ENCODE results near the gene ACMSD. TPM values are rescaled to one million over a fixed set of nuclear protein-coding genes. Genes with fewer than 3 reads are reported as not detected.
A peak's percentile ranks its signal among the peaks of the same experiment; 100 is the strongest.

The ACMSD gene
- total RNA-seq, 6 experiments from 2014 or later = 38.3 to 145 (median 87.0) TPM

- Histone ChIP-seq H3K27ac (no peak overlapping the region), H3K4me3 (no peak overlapping the region), H3K27me3 (no peaks in the 10 kb centered on the region), H3K9me3 (peaks cover 0 to 5% (median 0%) of the 10 kb centered on the region in 4 donors), H3K36me3 (no peaks in the 10 kb centered on the region), H3K4me1 (peaks cover 0 to 12% (median 5%) of the 10 kb centered on the region in 4 donors)
- DNase-seq = no peak
- no peak for ATAC-seq
- intact Hi-C loops (cut with DNase I) = no loop called here
- no peak for TF ChIP-seq POLR2A (IDR thresholded peaks at IDR 0.05)
- WGBS (ENCODE audit: insufficient coverage, low coverage, low lambda C conversion rate, missing lambda C conversion rate) = 83% methylated on average over 1 of the region's 1 CpG
Measured at GRCh38 chr2:134835471-134835870, 2.9 kb upstream of the ACMSD start.

- Histone ChIP-seq H3K36me3 (peaks cover 0 to 8% (median 0%) of the 10 kb centered on the region in 4 donors), H3K27me3 (no peaks in the 10 kb centered on the region), H3K4me3 (no peak overlapping the region), H3K4me1 (peaks cover 0 to 25% (median 9%) of the 10 kb centered on the region in 4 donors), H3K27ac (peak overlapping the region; percentile 81 to 96 (median 93)), H3K9me3 (peaks cover 0 to 5% (median 0%) of the 10 kb centered on the region in 4 donors)
- TF ChIP-seq POLR2A (IDR thresholded peaks at IDR 0.05) (no peak), CTCF (IDR thresholded peaks at IDR 0.05) (no peak)
- WGBS (ENCODE audit: insufficient coverage, low coverage, low lambda C conversion rate, missing lambda C conversion rate) = 30% methylated on average over 2 of the region's 2 CpGs
- ATAC-seq (peak in 1 of 4 donors; percentile 39), DNase-seq (no peak)
- intact Hi-C loops (cut with DNase I) = no loop called here
Measured at GRCh38 chr2:134836986-134837385, 1.4 kb upstream of the ACMSD start.

GRCh38 chr2:134839649-134840048 is 1.2 kb downstream of the ACMSD start:
- H3K27me3 ChIP-seq = no peaks in the 10 kb centered on the region
- intact Hi-C loops (cut with DNase I) = no loop called here
- peak overlapping the region; percentile 81 to 96 (median 93) for H3K27ac ChIP-seq
- peaks cover 0 to 5% (median 0%) of the 10 kb centered on the region in 4 donors for H3K9me3 ChIP-seq
- H3K4me1 ChIP-seq = peaks cover 0 to 52% (median 16%) of the 10 kb centered on the region in 4 donors
- peak overlapping the region; percentile 42 to 58 (median 54) for H3K4me3 ChIP-seq
- no peak for DNase-seq
- TF ChIP-seq CTCF (IDR thresholded peaks at IDR 0.05) = no peak
- TF ChIP-seq POLR2A (IDR thresholded peaks at IDR 0.05) = peak; percentile 83
- peaks cover 0 to 8% (median 0%) of the 10 kb centered on the region in 4 donors for H3K36me3 ChIP-seq
- peak; percentile 71 to 87 (median 77) for ATAC-seq
- 29% methylated on average over 2 of the region's 2 CpGs for WGBS (ENCODE audit: insufficient coverage, low coverage, low lambda C conversion rate, missing lambda C conversion rate)

GRCh38 chr2:134842930-134843490 is 4.6 kb downstream of the ACMSD start:
- Histone ChIP-seq H3K4me1 (peaks cover 0 to 54% (median 15%) of the 10 kb centered on the region in 4 donors), H3K27me3 (no peaks in the 10 kb centered on the region), H3K36me3 (peaks cover 0 to 11% (median 2%) of the 10 kb centered on the region in 4 donors), H3K27ac (peak overlapping the region in 2 of 3 donors; percentile 25 to 93), H3K9me3 (no peaks in the 10 kb centered on the region), H3K4me3 (no peak overlapping the region)
- TF ChIP-seq CTCF (IDR thresholded peaks at IDR 0.05) = no peak
- TF ChIP-seq POLR2A (IDR thresholded peaks at IDR 0.05) = no peak
- intact Hi-C loops (cut with DNase I) = no loop called here
- DNase-seq = no peak
- 86% methylated on average over 2 of the region's 2 CpGs for WGBS (ENCODE audit: insufficient coverage, low coverage, low lambda C conversion rate, missing lambda C conversion rate)
- ATAC-seq = no peak

- no peaks in the 10 kb centered on the region for H3K27me3 ChIP-seq
- H3K9me3 ChIP-seq = no peaks in the 10 kb centered on the region
- no peak overlapping the region for H3K4me3 ChIP-seq
- WGBS (ENCODE audit: insufficient coverage, low coverage, low lambda C conversion rate, missing lambda C conversion rate) = 86% methylated on average over 4 of the region's 4 CpGs
- peaks cover 0 to 54% (median 15%) of the 10 kb centered on the region in 4 donors for H3K4me1 ChIP-seq
- DNase-seq (no peak), ATAC-seq (no peak)
- intact Hi-C loops (cut with DNase I) = no loop called here
- TF ChIP-seq POLR2A (IDR thresholded peaks at IDR 0.05) = no peak
- TF ChIP-seq CTCF (IDR thresholded peaks at IDR 0.05) = no peak
- H3K27ac ChIP-seq = peak overlapping the region in 1 of 3 donors; percentile 93
- H3K36me3 ChIP-seq = peaks cover 0 to 13% (median 2%) of the 10 kb centered on the region in 4 donors
Measured at GRCh38 chr2:134843968-134844367, 5.6 kb downstream of the ACMSD start.
